Fibroblast of lung (primary cell): ENCODE results near the gene EOLA2.
"Not testable (repeated sequence)": the region's sequence is repeated elsewhere in the genome, so short reads cannot be mapped to it uniquely, and the experiment has no call there.

Experiments used
- CTCF ChIP-seq, 2 donors: IDR thresholded peaks in 1 of 2; conservative IDR thresholded peaks in 1 of 2; 1 replicate in 1 of 2; 2 replicates in 1 of 2; pipeline ENCODE4 v1.5.1; 2011 to 2012; ENCODE audit warnings: low read length in 2 of 2, control low read depth in 1 of 2, inconsistent platforms in 1 of 2, low read depth in 1 of 2, mild to moderate bottlenecking in 1 of 2
- EZH2 ChIP-seq: IDR thresholded peaks from 2 replicates; pipeline ENCODE4 v1.5.1; 2012; ENCODE audit warnings: low read length, control low read depth, mild to moderate bottlenecking; ENCODE audit errors: missing control alignments

GRCh38 chrX:149940674-149941024, 2.4 kb upstream of the EOLA2 start:
- peak; percentile 50 to 59 for TF ChIP-seq CTCF (conservative IDR thresholded peaks at IDR 0.05 in 1 of 2, IDR thresholded peaks at IDR 0.05 in 1 of 2; ENCODE audit: low read depth in 1 of 2, low read length in 2 of 2)
- not testable (repeated sequence) for TF ChIP-seq EZH2
